Measurements from ENCODE around the gene ACTRT3. TPM values are rescaled to one million over a fixed set of nuclear protein-coding genes. Genes with fewer than 3 reads are reported as not detected.

The ACTRT3 gene
- total RNA-seq, 1 donor from 2014 or later, result 2.7 TPM

- TF ChIP-seq CTCF (IDR thresholded peaks at IDR 0.05), result no peak
- Mint-ChIP-seq H3K4me3 (ENCODE audit: unreplicated experiment) (no peak overlapping the region), H3K36me3 (ENCODE audit: unreplicated experiment) (peaks cover 2% of the 10 kb centered on the region), H3K27me3 (ENCODE audit: unreplicated experiment) (no peaks in the 10 kb centered on the region), H3K27ac (ENCODE audit: unreplicated experiment) (no peak overlapping the region), H3K9me3 (ENCODE audit: unreplicated experiment) (no peaks in the 10 kb centered on the region), H3K4me1 (ENCODE audit: unreplicated experiment) (no peaks in the 10 kb centered on the region)
- no peak for DNase-seq (ENCODE audit: extremely low spot score, unreplicated experiment)
These were observed 35.3 kb upstream of the ACTRT3 start for GRCh38 chr3:169804681-169805080.

GRCh38 chr3:169792359-169792758 lies 23.0 kb upstream of the ACTRT3 start:
- DNase-seq (ENCODE audit: extremely low spot score, unreplicated experiment), result no peak
- TF ChIP-seq CTCF (IDR thresholded peaks at IDR 0.05), result no peak
- Mint-ChIP-seq H3K36me3 (ENCODE audit: unreplicated experiment) (peaks cover 30% of the 10 kb centered on the region), H3K4me3 (ENCODE audit: unreplicated experiment) (no peak overlapping the region), H3K27me3 (ENCODE audit: unreplicated experiment) (no peaks in the 10 kb centered on the region), H3K9me3 (ENCODE audit: unreplicated experiment) (no peaks in the 10 kb centered on the region), H3K27ac (ENCODE audit: unreplicated experiment) (no peak overlapping the region), H3K4me1 (ENCODE audit: unreplicated experiment) (no peaks in the 10 kb centered on the region)

GRCh38 chr3:169790687-169791429 lies 21.5 kb upstream of the ACTRT3 start:
- Mint-ChIP-seq H3K4me3 (ENCODE audit: unreplicated experiment) (no peak overlapping the region), H3K4me1 (ENCODE audit: unreplicated experiment) (no peaks in the 10 kb centered on the region), H3K27me3 (ENCODE audit: unreplicated experiment) (no peaks in the 10 kb centered on the region), H3K36me3 (ENCODE audit: unreplicated experiment) (peaks cover 39% of the 10 kb centered on the region), H3K9me3 (ENCODE audit: unreplicated experiment) (no peaks in the 10 kb centered on the region), H3K27ac (ENCODE audit: unreplicated experiment) (no peak overlapping the region)
- DNase-seq (ENCODE audit: extremely low spot score, unreplicated experiment), result no peak
- no peak for TF ChIP-seq CTCF (IDR thresholded peaks at IDR 0.05)

GRCh38 chr3:169790219-169790618 lies 20.9 kb upstream of the ACTRT3 start:
- DNase-seq (ENCODE audit: extremely low spot score, unreplicated experiment), result no peak
- TF ChIP-seq CTCF (IDR thresholded peaks at IDR 0.05), result no peak
- H3K4me3 Mint-ChIP-seq (ENCODE audit: unreplicated experiment), result no peak overlapping the region
- H3K27me3 Mint-ChIP-seq (ENCODE audit: unreplicated experiment), result no peaks in the 10 kb centered on the region
- H3K9me3 Mint-ChIP-seq (ENCODE audit: unreplicated experiment), result no peaks in the 10 kb centered on the region
- H3K27ac Mint-ChIP-seq (ENCODE audit: unreplicated experiment), result no peak overlapping the region
- no peaks in the 10 kb centered on the region for H3K4me1 Mint-ChIP-seq (ENCODE audit: unreplicated experiment)
- peaks cover 44% of the 10 kb centered on the region for H3K36me3 Mint-ChIP-seq (ENCODE audit: unreplicated experiment)

GRCh38 chr3:169787791-169788190 lies 18.4 kb upstream of the ACTRT3 start:
- Mint-ChIP-seq H3K36me3 (ENCODE audit: unreplicated experiment) (peaks cover 47% of the 10 kb centered on the region), H3K9me3 (ENCODE audit: unreplicated experiment) (no peaks in the 10 kb centered on the region), H3K4me1 (ENCODE audit: unreplicated experiment) (no peaks in the 10 kb centered on the region), H3K27ac (ENCODE audit: unreplicated experiment) (no peak overlapping the region), H3K27me3 (ENCODE audit: unreplicated experiment) (no peaks in the 10 kb centered on the region), H3K4me3 (ENCODE audit: unreplicated experiment) (no peak overlapping the region)
- DNase-seq (ENCODE audit: extremely low spot score, unreplicated experiment), result no peak
- TF ChIP-seq CTCF (IDR thresholded peaks at IDR 0.05), result no peak

Measured in osteocyte (in vitro differentiated cells).